GM23248 (cell line): Measurements from ENCODE around the gene SPA17.
A peak's percentile ranks its signal among the peaks of the same experiment; 100 is the strongest.

Experiments used
- EZH2 ChIP-seq: fragments of 200-600 bp; sonication (generic); IDR thresholded peaks from 2 replicates; pipeline ENCODE4 v1.6.1; 2018; ENCODE audit warnings: antibody characterized with exemption, mild to moderate bottlenecking; ENCODE audit not compliant: insufficient read depth, poor library complexity, severe bottlenecking
- EZH2phosphoT487 ChIP-seq: fragments of 200-600 bp; sonication (generic); IDR thresholded peaks from 2 replicates; pipeline ENCODE4 v1.6.1; 2018; ENCODE audit warnings: antibody characterized with exemption, moderate library complexity, mild to moderate bottlenecking, low read depth; ENCODE audit not compliant: insufficient read depth

GRCh38 chr11:124745835-124746620 lies 72.3 kb downstream of the SPA17 start:
- no peak for TF ChIP-seq EZH2
- TF ChIP-seq EZH2phosphoT487: 0 out of 2 replicates have a peak, but pooled peaks have one; percentile 60
